Vagina (tissue), 2 donors: ENCODE results near the gene MTCH1.
A peak's percentile ranks its signal among the peaks of the same experiment; 100 is the strongest.

Experiments
- CTCF ChIP-seq, 3 experiments: fragments of 450-650 bp in 2 of 3; fragments of 200-600 bp in 1 of 3; sonication (generic) in 1 of 3; IDR thresholded peaks; one replicate each; pipeline ENCODE4 v1.5.1; 2017 to 2019; ENCODE audit warnings: antibody characterized with exemption in 3 of 3, mild to moderate bottlenecking in 2 of 3, moderate library complexity in 2 of 3
- POLR2A ChIP-seq, 2 donors: fragments of 450-650 bp; IDR thresholded peaks; one replicate each; pipeline ENCODE4 v1.6.1; 2017; ENCODE audit warnings: antibody characterized with exemption in 2 of 2, mild to moderate bottlenecking in 2 of 2, moderate library complexity in 2 of 2
- POLR2AphosphoS5 ChIP-seq, 2 donors: sonication (generic); formaldehyde crosslinking; IDR thresholded peaks; one replicate each; pipeline ENCODE4 v1.9.0; 2017; ENCODE audit warnings: antibody characterized with exemption in 2 of 2, mild to moderate bottlenecking in 2 of 2, low read depth in 1 of 2; ENCODE audit not compliant: insufficient read depth in 1 of 2

DNA sequence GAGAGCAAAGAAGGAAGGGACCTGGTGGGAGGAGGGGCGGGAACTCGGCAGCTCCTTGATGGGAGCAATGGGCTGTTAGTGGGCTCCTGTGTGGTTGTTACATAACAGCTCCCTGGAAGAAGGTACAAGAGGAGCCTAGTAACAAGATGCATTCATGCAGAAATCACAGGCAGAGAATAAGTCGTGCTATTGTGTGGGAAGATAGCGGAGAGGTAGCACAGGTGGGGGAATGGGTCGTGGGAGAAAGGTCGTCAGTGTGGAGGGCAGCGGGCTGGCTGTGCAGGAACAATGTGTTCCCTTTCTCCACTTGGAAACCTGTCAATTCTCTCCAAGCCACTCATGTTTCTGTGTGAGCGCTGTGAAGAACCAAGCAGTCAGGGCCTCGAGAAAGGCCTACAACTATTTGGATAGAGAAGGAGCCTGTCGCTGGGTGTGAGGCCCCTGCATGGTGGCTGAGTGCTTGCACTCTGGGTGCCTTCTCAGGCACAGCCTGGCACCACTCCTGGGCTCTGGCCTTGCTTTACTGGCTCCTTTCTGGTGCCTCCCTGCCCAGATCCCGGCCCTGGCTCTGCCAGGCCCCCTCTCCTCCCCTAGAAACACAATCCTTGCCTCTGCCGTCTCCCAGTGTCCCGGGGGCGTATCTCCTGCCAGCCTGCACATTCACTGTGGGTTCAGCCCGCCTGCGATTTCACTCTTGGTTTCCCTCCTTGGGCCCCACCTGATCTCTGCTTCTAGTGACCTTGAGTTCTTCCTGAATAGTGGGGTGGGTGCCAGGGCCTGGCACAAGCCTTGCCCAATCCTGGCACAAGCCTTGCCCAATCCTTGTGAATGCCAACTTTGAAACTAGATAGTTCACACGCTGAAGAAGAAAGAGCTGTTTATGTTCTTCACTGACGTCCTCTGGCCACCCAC lies 12.1 kb upstream of the MTCH1 start:
- TF ChIP-seq CTCF (IDR thresholded peaks at IDR 0.05) (no peak), POLR2AphosphoS5 (IDR thresholded peaks at IDR 0.05; ENCODE audit: insufficient read depth in 1 of 2, low read depth in 1 of 2) (peak in 1 of 2 donors; percentile 16), POLR2A (IDR thresholded peaks at IDR 0.05) (no peak)
